B cell (primary cell): ENCODE results near the gene FCN1.

ENCODE experiments used
- EZH2 ChIP-seq: IDR thresholded peaks from 2 replicates; pipeline ENCODE4 v1.6.1; 2012; ENCODE audit warnings: borderline replicate concordance, low read depth, mild to moderate bottlenecking, moderate library complexity, low read length; ENCODE audit not compliant: insufficient read depth, poor library complexity, severe bottlenecking
- TF ChIP-seq, protein P1 (sequence below): fragments of 200-600 bp; IDR thresholded peaks from one replicate; pipeline ENCODE4 v1.8.0; 2022; ENCODE audit warnings: antibody characterized with exemption, mild to moderate bottlenecking

DNA sequence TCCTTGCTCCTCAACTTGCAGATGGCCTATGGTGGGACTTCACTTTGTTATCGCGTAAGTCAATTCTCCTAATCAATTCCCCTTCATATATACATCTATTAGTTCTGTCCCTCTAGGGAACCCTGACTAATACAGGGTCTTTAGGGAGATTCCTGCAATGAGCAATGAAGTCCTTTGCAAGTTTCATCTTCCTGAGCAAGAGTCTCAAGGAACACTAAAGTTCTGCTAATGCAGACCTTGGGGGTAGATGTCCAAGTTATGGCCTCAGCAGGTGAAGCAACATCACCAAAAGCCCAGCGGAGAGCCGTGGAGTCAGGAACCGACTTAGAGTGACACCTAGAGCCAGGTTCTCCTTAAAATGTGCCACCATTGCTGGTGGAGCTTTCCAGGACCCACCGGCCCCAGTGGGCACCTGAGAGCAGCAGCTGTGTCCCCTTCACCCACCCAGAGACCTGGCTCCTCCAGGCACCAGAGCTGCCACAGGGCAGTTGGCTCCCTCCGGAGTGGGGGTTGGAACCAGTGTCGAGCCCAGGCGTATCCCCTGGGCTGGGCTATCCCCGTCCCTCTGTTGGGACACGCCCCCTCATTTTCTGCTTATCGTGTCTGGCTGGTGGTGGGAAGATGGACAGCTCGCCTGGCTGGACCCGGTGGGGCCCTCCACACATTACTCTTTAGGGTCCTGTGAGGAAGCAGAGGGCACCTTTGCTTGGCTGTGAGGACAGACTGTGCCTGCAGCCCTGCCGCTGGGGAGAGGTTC is 10.9 kb upstream of the FCN1 start:
- TF ChIP-seq, protein P1, sequence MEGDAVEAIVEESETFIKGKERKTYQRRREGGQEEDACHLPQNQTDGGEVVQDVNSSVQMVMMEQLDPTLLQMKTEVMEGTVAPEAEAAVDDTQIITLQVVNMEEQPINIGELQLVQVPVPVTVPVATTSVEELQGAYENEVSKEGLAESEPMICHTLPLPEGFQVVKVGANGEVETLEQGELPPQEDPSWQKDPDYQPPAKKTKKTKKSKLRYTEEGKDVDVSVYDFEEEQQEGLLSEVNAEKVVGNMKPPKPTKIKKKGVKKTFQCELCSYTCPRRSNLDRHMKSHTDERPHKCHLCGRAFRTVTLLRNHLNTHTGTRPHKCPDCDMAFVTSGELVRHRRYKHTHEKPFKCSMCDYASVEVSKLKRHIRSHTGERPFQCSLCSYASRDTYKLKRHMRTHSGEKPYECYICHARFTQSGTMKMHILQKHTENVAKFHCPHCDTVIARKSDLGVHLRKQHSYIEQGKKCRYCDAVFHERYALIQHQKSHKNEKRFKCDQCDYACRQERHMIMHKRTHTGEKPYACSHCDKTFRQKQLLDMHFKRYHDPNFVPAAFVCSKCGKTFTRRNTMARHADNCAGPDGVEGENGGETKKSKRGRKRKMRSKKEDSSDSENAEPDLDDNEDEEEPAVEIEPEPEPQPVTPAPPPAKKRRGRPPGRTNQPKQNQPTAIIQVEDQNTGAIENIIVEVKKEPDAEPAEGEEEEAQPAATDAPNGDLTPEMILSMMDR = no peak
- TF ChIP-seq EZH2 = no peak
